WTC11 (cell line): ENCODE measurements around the gene MAP7D3.

ENCODE experiments used
- CTCF ChIP-seq: fragments of 200-600 bp; IDR thresholded peaks from 2 replicates; pipeline ENCODE4 v1.8.0; 2022; ENCODE audit warnings: antibody characterized with exemption
- FOXP4 ChIP-seq: sonication (generic); formaldehyde crosslinking; IDR thresholded peaks from 2 replicates; pipeline ENCODE4 v1.8.0; 2022; ENCODE audit warnings: mild to moderate bottlenecking, missing genetic modification reagents

GRCh38 chrX:136190038-136190713, 61.0 kb downstream of the MAP7D3 start:
- TF ChIP-seq CTCF = no peak
- no peak for TF ChIP-seq FOXP4 (CRISPR knock-in tag)
